GM18873 (cell line): Measurements from ENCODE around the gene RGS9.

Source experiments
- ATAC-seq: cut with Tn5 transposase; IDR thresholded peaks from one replicate; pipeline ENCODE4 v1.9.1; 2021; ENCODE audit warnings: mild to moderate bottlenecking, moderate library complexity, moderate number of reproducible peaks; ENCODE audit not compliant: unreplicated experiment, low FRiP score

RGS9 gene

GRCh38 chr17:65154770-65155589, 17.8 kb downstream of the RGS9 start:
- ATAC-seq = peak; percentile 87

- peak; percentile 27 for ATAC-seq
Observed at GRCh38 chr17:65155622-65156021, 18.5 kb downstream of the RGS9 start.

GRCh38 chr17:65156185-65156834, 19.1 kb downstream of the RGS9 start:
- ATAC-seq = no peak

- ATAC-seq = no peak
Observed at GRCh38 chr17:65156835-65157565, 19.8 kb downstream of the RGS9 start.

- ATAC-seq = no peak
Observed at GRCh38 chr17:65158041-65158440, 20.9 kb downstream of the RGS9 start.

- no peak for ATAC-seq
Observed at GRCh38 chr17:65158622-65159021, 21.5 kb downstream of the RGS9 start.

GRCh38 chr17:65160516-65160915, 23.3 kb downstream of the RGS9 start:
- ATAC-seq = no peak

GRCh38 chr17:65163990-65164495, 26.9 kb downstream of the RGS9 start:
- peak; percentile 87 for ATAC-seq

GRCh38 chr17:65166787-65167186, 29.6 kb downstream of the RGS9 start:
- ATAC-seq = no peak

GRCh38 chr17:65167566-65167965, 30.4 kb downstream of the RGS9 start:
- no peak for ATAC-seq

- ATAC-seq = no peak
Observed at GRCh38 chr17:65169691-65170090, 32.5 kb downstream of the RGS9 start.

GRCh38 chr17:65170839-65171238, 33.7 kb downstream of the RGS9 start:
- ATAC-seq = no peak

- ATAC-seq = no peak
Observed at GRCh38 chr17:65171752-65172151, 34.6 kb downstream of the RGS9 start.

- ATAC-seq = no peak
Observed at GRCh38 chr17:65172496-65173136, 35.4 kb downstream of the RGS9 start.

- ATAC-seq = no peak
Observed at GRCh38 chr17:65173284-65173793, 36.2 kb downstream of the RGS9 start.

GRCh38 chr17:65173976-65174683, 37.0 kb downstream of the RGS9 start:
- no peak for ATAC-seq

- ATAC-seq = no peak
Observed at GRCh38 chr17:65174974-65175373, 37.8 kb downstream of the RGS9 start.

- no peak for ATAC-seq
Observed at GRCh38 chr17:65175952-65176351, 38.8 kb downstream of the RGS9 start.

GRCh38 chr17:65176646-65177409, 39.7 kb downstream of the RGS9 start:
- no peak for ATAC-seq
